Neural cell (in vitro differentiated cells): Measurements from ENCODE around the gene MGAT5.

Experiments
- MXI1 ChIP-seq: fragments of 450-650 bp; conservative IDR thresholded peaks from 2 replicates; pipeline ENCODE4 v1.6.1; 2014; ENCODE audit warnings: antibody characterized with exemption, mild to moderate bottlenecking; ENCODE audit not compliant: poor library complexity, severe bottlenecking
- TF ChIP-seq, protein P1 (sequence below): fragments of 450-650 bp; IDR thresholded peaks from 2 replicates; pipeline ENCODE4 v1.5.1; 2014; ENCODE audit warnings: antibody characterized with exemption, mild to moderate bottlenecking, moderate library complexity; ENCODE audit not compliant: poor library complexity, severe bottlenecking
- TF ChIP-seq, protein P2 (sequence below): IDR thresholded peaks from 2 replicates; pipeline ENCODE4 v1.6.1; 2012; ENCODE audit warnings: borderline replicate concordance

DNA sequence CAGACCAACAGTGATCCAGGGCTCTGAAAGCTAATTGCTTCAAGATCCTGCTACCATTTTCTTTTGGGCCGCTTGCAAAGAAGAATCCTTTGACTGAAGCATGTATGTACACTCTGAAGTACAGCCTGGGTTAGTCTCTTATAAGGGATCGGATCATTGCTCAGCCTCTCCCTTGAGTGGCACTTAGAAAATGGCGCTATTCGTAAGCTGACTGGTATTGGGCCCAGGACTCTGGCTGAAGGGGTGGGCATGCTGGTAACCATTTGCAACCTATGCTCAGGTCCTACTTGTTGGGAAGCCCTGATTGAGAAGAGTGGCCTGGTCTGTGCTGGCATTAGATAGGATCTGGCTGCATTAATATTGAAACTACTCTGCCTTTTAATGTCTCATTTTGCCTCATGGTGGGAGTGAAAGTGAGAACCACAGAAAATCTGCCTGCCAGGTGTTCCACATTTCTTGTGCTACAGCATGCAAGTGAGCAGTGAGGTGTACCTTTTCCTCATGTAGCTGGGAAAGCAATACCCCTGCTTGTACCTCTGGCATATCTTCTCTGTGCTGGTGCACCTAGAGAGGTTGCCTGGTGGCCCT is 661 bp upstream of the MGAT5 start:
- TF ChIP-seq, protein P1, sequence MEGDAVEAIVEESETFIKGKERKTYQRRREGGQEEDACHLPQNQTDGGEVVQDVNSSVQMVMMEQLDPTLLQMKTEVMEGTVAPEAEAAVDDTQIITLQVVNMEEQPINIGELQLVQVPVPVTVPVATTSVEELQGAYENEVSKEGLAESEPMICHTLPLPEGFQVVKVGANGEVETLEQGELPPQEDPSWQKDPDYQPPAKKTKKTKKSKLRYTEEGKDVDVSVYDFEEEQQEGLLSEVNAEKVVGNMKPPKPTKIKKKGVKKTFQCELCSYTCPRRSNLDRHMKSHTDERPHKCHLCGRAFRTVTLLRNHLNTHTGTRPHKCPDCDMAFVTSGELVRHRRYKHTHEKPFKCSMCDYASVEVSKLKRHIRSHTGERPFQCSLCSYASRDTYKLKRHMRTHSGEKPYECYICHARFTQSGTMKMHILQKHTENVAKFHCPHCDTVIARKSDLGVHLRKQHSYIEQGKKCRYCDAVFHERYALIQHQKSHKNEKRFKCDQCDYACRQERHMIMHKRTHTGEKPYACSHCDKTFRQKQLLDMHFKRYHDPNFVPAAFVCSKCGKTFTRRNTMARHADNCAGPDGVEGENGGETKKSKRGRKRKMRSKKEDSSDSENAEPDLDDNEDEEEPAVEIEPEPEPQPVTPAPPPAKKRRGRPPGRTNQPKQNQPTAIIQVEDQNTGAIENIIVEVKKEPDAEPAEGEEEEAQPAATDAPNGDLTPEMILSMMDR, result no peak
- no peak for TF ChIP-seq MXI1
- TF ChIP-seq, protein P2, sequence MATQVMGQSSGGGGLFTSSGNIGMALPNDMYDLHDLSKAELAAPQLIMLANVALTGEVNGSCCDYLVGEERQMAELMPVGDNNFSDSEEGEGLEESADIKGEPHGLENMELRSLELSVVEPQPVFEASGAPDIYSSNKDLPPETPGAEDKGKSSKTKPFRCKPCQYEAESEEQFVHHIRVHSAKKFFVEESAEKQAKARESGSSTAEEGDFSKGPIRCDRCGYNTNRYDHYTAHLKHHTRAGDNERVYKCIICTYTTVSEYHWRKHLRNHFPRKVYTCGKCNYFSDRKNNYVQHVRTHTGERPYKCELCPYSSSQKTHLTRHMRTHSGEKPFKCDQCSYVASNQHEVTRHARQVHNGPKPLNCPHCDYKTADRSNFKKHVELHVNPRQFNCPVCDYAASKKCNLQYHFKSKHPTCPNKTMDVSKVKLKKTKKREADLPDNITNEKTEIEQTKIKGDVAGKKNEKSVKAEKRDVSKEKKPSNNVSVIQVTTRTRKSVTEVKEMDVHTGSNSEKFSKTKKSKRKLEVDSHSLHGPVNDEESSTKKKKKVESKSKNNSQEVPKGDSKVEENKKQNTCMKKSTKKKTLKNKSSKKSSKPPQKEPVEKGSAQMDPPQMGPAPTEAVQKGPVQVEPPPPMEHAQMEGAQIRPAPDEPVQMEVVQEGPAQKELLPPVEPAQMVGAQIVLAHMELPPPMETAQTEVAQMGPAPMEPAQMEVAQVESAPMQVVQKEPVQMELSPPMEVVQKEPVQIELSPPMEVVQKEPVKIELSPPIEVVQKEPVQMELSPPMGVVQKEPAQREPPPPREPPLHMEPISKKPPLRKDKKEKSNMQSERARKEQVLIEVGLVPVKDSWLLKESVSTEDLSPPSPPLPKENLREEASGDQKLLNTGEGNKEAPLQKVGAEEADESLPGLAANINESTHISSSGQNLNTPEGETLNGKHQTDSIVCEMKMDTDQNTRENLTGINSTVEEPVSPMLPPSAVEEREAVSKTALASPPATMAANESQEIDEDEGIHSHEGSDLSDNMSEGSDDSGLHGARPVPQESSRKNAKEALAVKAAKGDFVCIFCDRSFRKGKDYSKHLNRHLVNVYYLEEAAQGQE, result no peak
